ENCODE data around the gene FRMPD4.

Gene FRMPD4

DNA sequence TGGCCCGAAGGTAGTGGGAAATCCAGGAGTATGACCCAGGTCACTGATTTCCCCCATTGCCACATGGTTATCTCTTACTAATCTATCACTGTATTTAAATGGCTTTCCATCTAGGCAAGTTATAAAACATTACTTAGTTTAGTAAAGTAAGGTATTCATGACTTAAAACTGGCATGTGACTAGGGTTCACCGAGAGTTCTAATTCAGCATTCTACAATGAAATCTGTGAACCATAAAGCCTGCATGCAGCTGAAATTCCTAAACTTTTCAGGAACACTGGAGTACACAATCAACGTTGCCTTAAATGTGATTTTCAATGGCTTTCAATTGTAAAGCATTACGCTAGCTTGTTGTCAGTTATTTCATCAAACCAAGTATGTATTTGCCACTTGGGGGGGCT lies 630.2 kb downstream of the FRMPD4 start:
- DNase-seq (ENCODE audit: low read depth), result no peak

- no peak for DNase-seq (ENCODE audit: low read depth)
Measured at GRCh38 chrX:12770440-12770839, 632.2 kb downstream of the FRMPD4 start.

DNA sequence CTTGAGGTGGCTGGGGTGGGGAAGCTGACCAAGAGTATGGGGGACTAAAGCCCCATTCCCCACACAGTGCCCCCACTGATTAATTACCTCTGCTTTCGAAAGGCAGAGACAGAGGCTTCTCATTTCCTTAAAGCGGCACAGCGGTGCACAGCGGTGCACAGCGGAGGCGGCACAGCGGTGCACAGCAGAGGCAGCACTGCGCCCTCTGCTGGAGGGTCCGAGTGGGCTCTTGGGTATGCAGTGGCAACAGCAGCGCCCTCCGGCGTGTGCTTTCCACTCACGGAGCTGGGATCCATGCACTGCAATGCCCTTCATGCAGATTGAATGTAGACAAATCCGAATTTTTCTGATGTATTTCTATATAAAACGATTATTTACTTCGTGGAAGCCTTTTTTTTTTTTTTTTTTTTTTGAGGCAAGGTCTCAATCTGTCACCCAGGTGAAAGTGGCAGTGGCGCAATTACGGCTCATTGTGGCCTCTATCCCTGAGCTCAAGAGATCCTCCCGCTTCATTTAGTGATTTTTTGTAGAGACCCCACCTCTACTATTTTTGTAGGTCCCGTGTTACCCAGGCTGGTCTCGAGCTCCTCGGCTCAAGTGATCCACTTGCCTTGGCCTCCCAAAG lies 633.3 kb downstream of the FRMPD4 start:
- no peak for DNase-seq (ENCODE audit: low read depth)
